ENCODE results near the gene SYT17. TPM values are rescaled to one million over a fixed set of nuclear protein-coding genes. Genes with fewer than 3 reads are reported as not detected.

The SYT17 gene
- total and polyA plus RNA-seq, 4 donors: 3.4 to 13.1 (median 8.6) TPM

DNA sequence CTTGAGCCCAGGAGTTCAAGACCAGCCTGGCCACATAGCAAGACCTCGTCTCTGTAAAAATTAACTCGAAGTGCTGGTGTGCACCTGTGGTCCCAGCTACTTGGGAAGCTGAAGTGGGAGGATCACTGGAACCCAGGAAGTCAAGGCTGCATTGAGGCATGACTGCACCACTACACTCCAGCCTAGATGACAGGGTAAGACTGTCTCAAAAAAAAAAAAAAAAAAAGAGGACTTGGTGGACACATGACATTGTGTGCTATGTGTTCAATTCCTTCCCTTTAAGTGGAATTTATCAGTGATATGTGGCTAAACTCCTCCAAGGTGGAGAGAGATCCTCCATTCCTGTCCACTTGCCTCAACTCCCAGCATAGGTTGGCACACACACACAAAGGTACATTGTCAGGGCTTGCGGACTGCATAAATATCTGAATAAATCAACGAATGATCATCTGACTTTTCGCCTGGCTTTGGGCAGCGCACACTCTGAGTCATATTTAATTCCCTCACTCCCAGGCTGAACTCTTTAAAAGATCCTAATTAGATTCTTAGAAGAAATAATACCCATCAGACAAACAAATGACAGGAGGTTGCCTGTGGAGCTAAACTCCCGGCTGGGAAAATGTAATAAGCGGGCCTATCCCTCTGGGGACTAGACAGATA lies 25.0 kb upstream of the SYT17 start:
- Histone ChIP-seq H3K9me3 (ENCODE audit: control insufficient read depth in 4 of 4, insufficient read depth in 3 of 4, low read length in 3 of 4) (no peaks in the 10 kb centered on the region), H3K4me3 (no peak overlapping the region), H3K27me3 (ENCODE audit: control insufficient read depth in 3 of 3, insufficient read depth in 3 of 3, low read length in 2 of 3) (no peaks in the 10 kb centered on the region), H3K9ac (ENCODE audit: insufficient read depth in 1 of 2, low read length in 2 of 2) (no peak overlapping the region), H3K27ac (ENCODE audit: low read depth in 1 of 2, low read length in 1 of 2) (no peak overlapping the region), H3K36me3 (ENCODE audit: control insufficient read depth in 4 of 4, insufficient read depth in 4 of 4, low read length in 4 of 4) (no peaks in the 10 kb centered on the region), H3K4me1 (ENCODE audit: control insufficient read depth in 5 of 5, insufficient read depth in 5 of 5, low read length in 5 of 5) (peaks cover 0 to 30% (median 9%) of the 10 kb centered on the region in 5 donors)
- TF ChIP-seq, protein P1, sequence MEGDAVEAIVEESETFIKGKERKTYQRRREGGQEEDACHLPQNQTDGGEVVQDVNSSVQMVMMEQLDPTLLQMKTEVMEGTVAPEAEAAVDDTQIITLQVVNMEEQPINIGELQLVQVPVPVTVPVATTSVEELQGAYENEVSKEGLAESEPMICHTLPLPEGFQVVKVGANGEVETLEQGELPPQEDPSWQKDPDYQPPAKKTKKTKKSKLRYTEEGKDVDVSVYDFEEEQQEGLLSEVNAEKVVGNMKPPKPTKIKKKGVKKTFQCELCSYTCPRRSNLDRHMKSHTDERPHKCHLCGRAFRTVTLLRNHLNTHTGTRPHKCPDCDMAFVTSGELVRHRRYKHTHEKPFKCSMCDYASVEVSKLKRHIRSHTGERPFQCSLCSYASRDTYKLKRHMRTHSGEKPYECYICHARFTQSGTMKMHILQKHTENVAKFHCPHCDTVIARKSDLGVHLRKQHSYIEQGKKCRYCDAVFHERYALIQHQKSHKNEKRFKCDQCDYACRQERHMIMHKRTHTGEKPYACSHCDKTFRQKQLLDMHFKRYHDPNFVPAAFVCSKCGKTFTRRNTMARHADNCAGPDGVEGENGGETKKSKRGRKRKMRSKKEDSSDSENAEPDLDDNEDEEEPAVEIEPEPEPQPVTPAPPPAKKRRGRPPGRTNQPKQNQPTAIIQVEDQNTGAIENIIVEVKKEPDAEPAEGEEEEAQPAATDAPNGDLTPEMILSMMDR (IDR thresholded peaks at IDR 0.05; ENCODE audit: control extremely low read depth, extremely low read depth): no peak
- ATAC-seq (ENCODE audit: insufficient read depth, low FRiP score) (no peak), DNase-seq (no peak)
- WGBS, 2 donors: 92 to 96% methylated on average over 8 of the region's 8 CpGs

DNA sequence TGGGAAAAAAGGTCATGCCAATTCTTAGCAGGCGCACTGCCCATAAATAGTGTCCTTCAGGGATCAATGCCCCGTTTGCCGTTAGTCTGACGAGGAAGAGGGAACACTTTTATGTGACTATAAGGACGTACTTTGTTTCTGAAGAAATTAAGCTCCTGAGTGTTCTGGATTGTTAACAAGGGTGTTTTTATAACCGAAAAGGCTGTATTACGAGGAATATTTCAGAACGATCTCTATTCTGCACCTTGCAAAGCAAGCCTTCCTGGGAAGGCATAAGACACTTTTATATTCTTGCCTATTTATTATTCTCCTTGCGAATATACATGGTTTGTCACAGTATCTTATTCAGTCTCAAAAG lies 24.5 kb upstream of the SYT17 start:
- Histone ChIP-seq H3K9me3 (ENCODE audit: control insufficient read depth in 4 of 4, insufficient read depth in 3 of 4, low read length in 3 of 4) (peaks cover 0 to 2% (median 0%) of the 10 kb centered on the region in 4 donors), H3K4me1 (ENCODE audit: control insufficient read depth in 5 of 5, insufficient read depth in 5 of 5, low read length in 5 of 5) (peaks cover 0 to 25% (median 8%) of the 10 kb centered on the region in 5 donors), H3K9ac (ENCODE audit: insufficient read depth in 1 of 2, low read length in 2 of 2) (no peak overlapping the region), H3K27me3 (ENCODE audit: control insufficient read depth in 3 of 3, insufficient read depth in 3 of 3, low read length in 2 of 3) (no peaks in the 10 kb centered on the region), H3K27ac (ENCODE audit: low read depth in 1 of 2, low read length in 1 of 2) (no peak overlapping the region), H3K36me3 (ENCODE audit: control insufficient read depth in 4 of 4, insufficient read depth in 4 of 4, low read length in 4 of 4) (no peaks in the 10 kb centered on the region), H3K4me3 (no peak overlapping the region)
- 90 to 91% methylated on average over 9 of the region's 9 CpGs for WGBS, 2 donors
- TF ChIP-seq, protein P1 (IDR thresholded peaks at IDR 0.05; ENCODE audit: control extremely low read depth, extremely low read depth): no peak
- DNase-seq (no peak), ATAC-seq (ENCODE audit: insufficient read depth, low FRiP score) (no peak)

DNA sequence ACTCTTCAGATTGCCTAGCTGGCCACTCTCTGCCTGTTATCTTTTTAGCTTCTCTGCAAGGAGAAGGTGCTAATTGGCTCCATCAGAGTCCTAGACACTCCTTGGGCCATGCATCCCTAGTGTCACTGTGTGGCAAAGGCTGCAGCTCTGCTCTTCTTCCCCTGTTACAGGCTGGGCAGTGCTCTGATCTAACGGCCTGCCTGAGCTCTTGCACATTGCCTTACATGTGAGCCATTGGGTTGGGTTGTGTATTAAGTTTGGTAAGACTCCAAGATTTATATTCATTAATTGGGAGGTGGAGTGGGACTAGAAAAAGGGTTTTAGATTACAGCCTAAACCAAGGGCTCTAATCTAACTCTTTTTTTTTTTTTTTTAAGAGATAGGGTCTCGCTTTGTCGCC lies 23.0 kb upstream of the SYT17 start:
- Histone ChIP-seq H3K9ac (ENCODE audit: insufficient read depth in 1 of 2, low read length in 2 of 2) (no peak overlapping the region), H3K27me3 (ENCODE audit: control insufficient read depth in 3 of 3, insufficient read depth in 3 of 3, low read length in 2 of 3) (no peaks in the 10 kb centered on the region), H3K4me3 (no peak overlapping the region), H3K4me1 (ENCODE audit: control insufficient read depth in 5 of 5, insufficient read depth in 5 of 5, low read length in 5 of 5) (peaks cover 0 to 10% (median 4%) of the 10 kb centered on the region in 5 donors), H3K36me3 (ENCODE audit: control insufficient read depth in 4 of 4, insufficient read depth in 4 of 4, low read length in 4 of 4) (no peaks in the 10 kb centered on the region), H3K9me3 (ENCODE audit: control insufficient read depth in 4 of 4, insufficient read depth in 3 of 4, low read length in 3 of 4) (peaks cover 0 to 2% (median 0%) of the 10 kb centered on the region in 4 donors), H3K27ac (ENCODE audit: low read depth in 1 of 2, low read length in 1 of 2) (no peak overlapping the region)
- no peak for DNase-seq
- no peak for ATAC-seq (ENCODE audit: insufficient read depth, low FRiP score)
- TF ChIP-seq, protein P1 (IDR thresholded peaks at IDR 0.05; ENCODE audit: control extremely low read depth, extremely low read depth): no peak
- 76 to 91% methylated on average over 3 of the region's 3 CpGs for WGBS, 2 donors

DNA sequence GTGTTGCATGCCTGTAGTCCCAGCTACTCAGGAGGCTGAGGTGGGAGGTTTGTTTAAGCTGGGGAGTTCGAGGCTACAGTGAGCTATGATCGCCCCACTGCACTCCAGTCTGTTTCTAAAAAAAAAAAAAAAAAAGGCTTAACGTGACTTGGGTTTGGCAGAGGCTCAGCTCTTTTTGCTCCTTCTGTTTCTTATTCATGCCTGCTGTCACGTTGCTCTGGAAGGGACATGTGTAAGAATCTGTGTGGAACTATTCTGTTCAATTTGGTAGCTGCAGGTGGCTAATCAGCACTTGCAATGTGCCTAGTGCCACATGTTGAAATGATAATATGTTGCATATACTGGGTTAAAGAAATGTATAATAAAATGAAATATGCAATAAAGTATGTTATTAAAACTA lies 20.9 kb upstream of the SYT17 start:
- TF ChIP-seq, protein P1 (IDR thresholded peaks at IDR 0.05; ENCODE audit: control extremely low read depth, extremely low read depth): no peak
- ATAC-seq (ENCODE audit: insufficient read depth, low FRiP score): no peak
- Histone ChIP-seq H3K4me3 (no peak overlapping the region), H3K36me3 (ENCODE audit: control insufficient read depth in 4 of 4, insufficient read depth in 4 of 4, low read length in 4 of 4) (no peaks in the 10 kb centered on the region), H3K27me3 (ENCODE audit: control insufficient read depth in 3 of 3, insufficient read depth in 3 of 3, low read length in 2 of 3) (no peaks in the 10 kb centered on the region), H3K9ac (ENCODE audit: insufficient read depth in 1 of 2, low read length in 2 of 2) (no peak overlapping the region), H3K27ac (ENCODE audit: low read depth in 1 of 2, low read length in 1 of 2) (no peak overlapping the region), H3K9me3 (ENCODE audit: control insufficient read depth in 4 of 4, insufficient read depth in 3 of 4, low read length in 3 of 4) (peaks cover 0 to 2% (median 0%) of the 10 kb centered on the region in 4 donors), H3K4me1 (ENCODE audit: control insufficient read depth in 5 of 5, insufficient read depth in 5 of 5, low read length in 5 of 5) (no peaks in the 10 kb centered on the region)
- 76 to 81% methylated on average over 4 of the region's 4 CpGs for WGBS, 2 donors
- DNase-seq: no peak

All from lung (tissue), 12 donors.